Stimulated activated CD8-positive, alpha-beta memory T cell treated with anti-CD3 and anti-CD28 coated beads, Interleukin-7, amount 100 ng/mL, for 1 hour (primary cell): Measurements from ENCODE around the gene SMCHD1.
"Not testable (repeated sequence)": the region's sequence is repeated elsewhere in the genome, so short reads cannot be mapped to it uniquely, and the experiment has no call there.

Source experiments
- DNase-seq, 2 donors: peaks; one replicate each; pipeline ENCODE4 v3.0.0-alpha.2; 2020; ENCODE audit warnings: low read depth in 2 of 2

The SMCHD1 gene

GRCh38 chr18:2716394-2717326 lies 61.1 kb downstream of the SMCHD1 start:
- no peak for DNase-seq

- DNase-seq = no peak
These were observed 61.9 kb downstream of the SMCHD1 start for GRCh38 chr18:2717407-2717806.

GRCh38 chr18:2719040-2719439 lies 63.5 kb downstream of the SMCHD1 start:
- no peak for DNase-seq

GRCh38 chr18:2723207-2723606 lies 67.7 kb downstream of the SMCHD1 start:
- no peak for DNase-seq

GRCh38 chr18:2729757-2730156 lies 74.2 kb downstream of the SMCHD1 start:
- DNase-seq = no peak

GRCh38 chr18:2736823-2737222 lies 81.3 kb downstream of the SMCHD1 start:
- DNase-seq = no peak

GRCh38 chr18:2740082-2740481 lies 84.6 kb downstream of the SMCHD1 start:
- DNase-seq = not testable (repeated sequence)

- DNase-seq = no peak
These were observed 90.7 kb downstream of the SMCHD1 start for GRCh38 chr18:2746274-2746673.

GRCh38 chr18:2758309-2758708 lies 102.8 kb downstream of the SMCHD1 start:
- no peak for DNase-seq

GRCh38 chr18:2774669-2775068 lies 119.1 kb downstream of the SMCHD1 start:
- no peak for DNase-seq

GRCh38 chr18:2776601-2777000 lies 121.1 kb downstream of the SMCHD1 start:
- no peak for DNase-seq

GRCh38 chr18:2777241-2777640 lies 121.7 kb downstream of the SMCHD1 start:
- no peak for DNase-seq

GRCh38 chr18:2780750-2781149 lies 125.2 kb downstream of the SMCHD1 start:
- DNase-seq = no peak

GRCh38 chr18:2787225-2787624 lies 131.7 kb downstream of the SMCHD1 start:
- DNase-seq = no peak

GRCh38 chr18:2792395-2792794 lies 136.9 kb downstream of the SMCHD1 start:
- DNase-seq = no peak

- DNase-seq = no peak
These were observed 138.6 kb downstream of the SMCHD1 start for GRCh38 chr18:2794159-2794558.

GRCh38 chr18:2797951-2798350 lies 142.4 kb downstream of the SMCHD1 start:
- DNase-seq = no peak

GRCh38 chr18:2799369-2799768 lies 143.8 kb downstream of the SMCHD1 start:
- no peak for DNase-seq

- DNase-seq = no peak
These were observed 150.7 kb downstream of the SMCHD1 start for GRCh38 chr18:2805970-2806943.

GRCh38 chr18:2808640-2809039 lies 153.1 kb downstream of the SMCHD1 start:
- DNase-seq = not testable (repeated sequence)

GRCh38 chr18:2809666-2810183 lies 154.2 kb downstream of the SMCHD1 start:
- not testable (repeated sequence) for DNase-seq

- DNase-seq = no peak
These were observed 155.9 kb downstream of the SMCHD1 start for GRCh38 chr18:2811416-2811815.
